Measurements from ENCODE around the gene C16orf78.

DNA sequence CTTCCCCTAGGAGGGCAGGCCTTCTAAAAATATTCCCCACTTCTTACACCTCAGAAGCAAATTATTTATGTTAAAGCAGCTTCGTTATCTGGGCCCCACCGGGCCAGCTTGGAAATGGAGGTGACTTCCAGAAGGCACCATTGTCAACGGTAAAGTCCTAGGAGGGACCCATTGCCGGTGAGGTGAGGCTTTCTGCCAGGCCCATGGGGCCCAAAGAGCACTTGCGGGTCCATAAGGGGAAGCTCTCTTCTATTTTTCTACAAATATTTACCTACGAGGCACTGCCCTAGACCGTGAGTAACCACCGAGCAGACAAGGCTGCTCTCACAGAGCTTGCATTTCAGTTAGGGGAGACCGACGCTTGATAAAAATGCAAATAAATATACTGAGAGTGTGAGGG lies 41.5 kb downstream of the C16orf78 start:
- no peak for TF ChIP-seq POLR2A (IDR thresholded peaks at IDR 0.05)
- TF ChIP-seq, protein P1, sequence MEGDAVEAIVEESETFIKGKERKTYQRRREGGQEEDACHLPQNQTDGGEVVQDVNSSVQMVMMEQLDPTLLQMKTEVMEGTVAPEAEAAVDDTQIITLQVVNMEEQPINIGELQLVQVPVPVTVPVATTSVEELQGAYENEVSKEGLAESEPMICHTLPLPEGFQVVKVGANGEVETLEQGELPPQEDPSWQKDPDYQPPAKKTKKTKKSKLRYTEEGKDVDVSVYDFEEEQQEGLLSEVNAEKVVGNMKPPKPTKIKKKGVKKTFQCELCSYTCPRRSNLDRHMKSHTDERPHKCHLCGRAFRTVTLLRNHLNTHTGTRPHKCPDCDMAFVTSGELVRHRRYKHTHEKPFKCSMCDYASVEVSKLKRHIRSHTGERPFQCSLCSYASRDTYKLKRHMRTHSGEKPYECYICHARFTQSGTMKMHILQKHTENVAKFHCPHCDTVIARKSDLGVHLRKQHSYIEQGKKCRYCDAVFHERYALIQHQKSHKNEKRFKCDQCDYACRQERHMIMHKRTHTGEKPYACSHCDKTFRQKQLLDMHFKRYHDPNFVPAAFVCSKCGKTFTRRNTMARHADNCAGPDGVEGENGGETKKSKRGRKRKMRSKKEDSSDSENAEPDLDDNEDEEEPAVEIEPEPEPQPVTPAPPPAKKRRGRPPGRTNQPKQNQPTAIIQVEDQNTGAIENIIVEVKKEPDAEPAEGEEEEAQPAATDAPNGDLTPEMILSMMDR (IDR thresholded peaks at IDR 0.05), result no peak

Measured in heart left ventricle (tissue), 13 donors.